Measurements from ENCODE around the gene ASCC3.

GRCh38 chr6:100657678-100658330, 223.3 kb downstream of the ASCC3 start:
- TF ChIP-seq POLR2A (IDR thresholded peaks at IDR 0.05) (no peak), CTCF (IDR thresholded peaks at IDR 0.05) (no peak)
